MM.1S (cell line): ENCODE results near the gene TEAD4.

Source experiments
- EZH2phosphoT487 ChIP-seq: fragments of 300-600 bp; sonication (generic); IDR thresholded peaks from 2 replicates; pipeline ENCODE4 v1.6.1; 2018; ENCODE audit warnings: antibody characterized with exemption, low read length
- TF ChIP-seq, protein P1 (sequence below): fragments of 300-600 bp; sonication (generic); IDR thresholded peaks from 2 replicates; pipeline ENCODE4 v1.5.1; 2016; ENCODE audit warnings: antibody characterized with exemption, low read length, mixed read lengths

DNA sequence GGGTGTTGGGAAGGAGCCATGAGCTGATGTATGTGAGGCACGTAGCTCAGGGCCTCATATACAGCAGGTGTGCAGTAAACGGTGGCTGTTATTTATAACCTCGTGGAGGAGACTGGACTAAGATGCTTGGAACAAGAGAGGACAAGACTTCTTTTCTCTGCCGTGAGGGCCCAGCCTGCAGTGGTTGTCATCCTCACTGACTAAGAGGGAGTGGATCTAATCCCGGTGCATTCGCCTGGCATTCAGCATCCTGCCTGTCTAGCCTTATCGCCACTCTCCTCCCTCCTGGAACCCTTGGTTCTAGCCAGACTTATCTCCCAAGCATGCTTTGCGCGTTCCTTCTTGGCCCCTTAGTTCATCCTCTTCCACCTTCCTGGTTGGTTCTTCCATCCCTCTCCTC is 121.9 kb downstream of the TEAD4 start:
- TF ChIP-seq, protein P1, sequence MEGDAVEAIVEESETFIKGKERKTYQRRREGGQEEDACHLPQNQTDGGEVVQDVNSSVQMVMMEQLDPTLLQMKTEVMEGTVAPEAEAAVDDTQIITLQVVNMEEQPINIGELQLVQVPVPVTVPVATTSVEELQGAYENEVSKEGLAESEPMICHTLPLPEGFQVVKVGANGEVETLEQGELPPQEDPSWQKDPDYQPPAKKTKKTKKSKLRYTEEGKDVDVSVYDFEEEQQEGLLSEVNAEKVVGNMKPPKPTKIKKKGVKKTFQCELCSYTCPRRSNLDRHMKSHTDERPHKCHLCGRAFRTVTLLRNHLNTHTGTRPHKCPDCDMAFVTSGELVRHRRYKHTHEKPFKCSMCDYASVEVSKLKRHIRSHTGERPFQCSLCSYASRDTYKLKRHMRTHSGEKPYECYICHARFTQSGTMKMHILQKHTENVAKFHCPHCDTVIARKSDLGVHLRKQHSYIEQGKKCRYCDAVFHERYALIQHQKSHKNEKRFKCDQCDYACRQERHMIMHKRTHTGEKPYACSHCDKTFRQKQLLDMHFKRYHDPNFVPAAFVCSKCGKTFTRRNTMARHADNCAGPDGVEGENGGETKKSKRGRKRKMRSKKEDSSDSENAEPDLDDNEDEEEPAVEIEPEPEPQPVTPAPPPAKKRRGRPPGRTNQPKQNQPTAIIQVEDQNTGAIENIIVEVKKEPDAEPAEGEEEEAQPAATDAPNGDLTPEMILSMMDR: no peak
- TF ChIP-seq EZH2phosphoT487: no peak
